Suprapubic skin (tissue), 3 donors: ENCODE data around the gene EPS15.

ENCODE experiments used
- CTCF ChIP-seq, 2 donors: fragments of 200-600 bp in 1 of 2; fragments of 450-650 bp in 1 of 2; sonication (generic) in 1 of 2; IDR thresholded peaks; one replicate each; pipeline ENCODE4 v1.5.1; 2016 to 2019; ENCODE audit warnings: antibody characterized with exemption in 2 of 2, mild to moderate bottlenecking in 1 of 2, moderate library complexity in 1 of 2
- EP300 ChIP-seq: sonication (generic); formaldehyde crosslinking; IDR thresholded peaks from one replicate; pipeline ENCODE4 v1.6.1; 2017; ENCODE audit warnings: antibody characterized with exemption
- POLR2A ChIP-seq, 2 donors: fragments of 450-650 bp; IDR thresholded peaks; one replicate each; pipeline ENCODE4 v1.6.1; 2017; ENCODE audit warnings: antibody characterized with exemption in 2 of 2, mild to moderate bottlenecking in 2 of 2, moderate library complexity in 2 of 2

DNA sequence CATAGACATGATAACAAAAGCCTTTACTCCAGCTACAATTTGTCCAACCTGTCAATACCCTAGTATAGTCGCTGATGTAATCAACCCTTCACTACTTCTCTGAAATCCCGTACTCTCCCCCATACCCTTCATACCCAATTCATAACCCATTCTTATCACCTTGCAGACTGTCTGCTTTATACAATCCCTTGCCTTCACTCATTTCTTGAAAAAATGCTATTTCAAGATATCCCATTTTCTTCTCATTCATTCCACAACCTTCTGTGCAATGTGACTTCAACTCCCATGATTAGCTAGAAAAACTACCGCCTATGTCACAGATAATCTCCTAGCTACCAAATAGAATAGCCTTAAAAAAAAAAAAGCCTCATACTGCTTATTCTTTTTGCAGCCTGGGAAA lies 49.5 kb downstream of the EPS15 start:
- TF ChIP-seq EP300 (no peak), CTCF (IDR thresholded peaks at IDR 0.05) (no peak), POLR2A (IDR thresholded peaks at IDR 0.05) (no peak)
